Measurements from ENCODE around the gene HBP1.

HBP1 gene

DNA sequence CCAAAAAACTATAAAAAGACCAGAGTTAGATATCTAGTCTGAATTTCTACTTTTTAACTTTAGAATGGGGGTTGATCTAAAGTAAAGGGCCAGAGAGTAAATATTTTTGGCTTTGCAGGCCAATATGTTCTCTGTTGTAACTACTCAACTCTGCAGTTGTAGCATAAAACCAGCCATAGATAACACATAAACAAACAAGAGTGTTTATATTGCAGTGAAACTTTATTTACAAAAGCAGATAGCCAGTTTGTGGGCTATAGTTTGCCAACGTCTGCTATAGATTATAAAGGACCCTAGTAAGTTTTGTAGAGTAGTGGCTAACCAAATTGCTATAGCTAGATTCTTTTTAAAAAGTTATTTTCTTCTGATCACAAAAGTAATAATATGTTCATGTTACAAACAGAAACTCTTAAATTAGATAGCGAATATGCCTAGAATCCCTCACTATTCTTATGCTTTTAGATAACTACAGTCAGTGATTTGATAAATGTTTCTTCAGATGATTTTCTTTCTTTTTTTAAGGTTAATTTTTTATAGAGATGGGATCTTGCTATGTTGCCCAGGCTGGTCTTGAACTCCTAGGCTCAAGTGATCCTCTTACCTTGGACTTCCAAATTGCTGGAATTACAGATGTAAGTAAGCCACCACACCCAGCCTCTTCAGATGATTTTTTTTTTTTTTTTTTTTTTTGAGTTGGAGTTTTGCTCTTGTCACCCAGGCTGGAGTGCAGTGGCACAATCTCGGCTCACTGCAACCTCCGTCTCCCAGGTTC lies 23.6 kb upstream of the HBP1 start:
- H3K9me3 Mint-ChIP-seq, result no peaks in the 10 kb centered on the region
- H3K27me3 Mint-ChIP-seq (ENCODE audit: low read depth, poor library complexity), result peaks cover 3% of the 10 kb centered on the region
- H3K4me3 Mint-ChIP-seq, result no peak overlapping the region
- no peak for TF ChIP-seq CTCF (IDR thresholded peaks at IDR 0.05)
- DNase-seq, result no peak
- H3K36me3 Mint-ChIP-seq (ENCODE audit: low read depth), result no peaks in the 10 kb centered on the region
- H3K4me1 Mint-ChIP-seq, result peaks cover 13% of the 10 kb centered on the region
- no peak overlapping the region for H3K27ac Mint-ChIP-seq

DNA sequence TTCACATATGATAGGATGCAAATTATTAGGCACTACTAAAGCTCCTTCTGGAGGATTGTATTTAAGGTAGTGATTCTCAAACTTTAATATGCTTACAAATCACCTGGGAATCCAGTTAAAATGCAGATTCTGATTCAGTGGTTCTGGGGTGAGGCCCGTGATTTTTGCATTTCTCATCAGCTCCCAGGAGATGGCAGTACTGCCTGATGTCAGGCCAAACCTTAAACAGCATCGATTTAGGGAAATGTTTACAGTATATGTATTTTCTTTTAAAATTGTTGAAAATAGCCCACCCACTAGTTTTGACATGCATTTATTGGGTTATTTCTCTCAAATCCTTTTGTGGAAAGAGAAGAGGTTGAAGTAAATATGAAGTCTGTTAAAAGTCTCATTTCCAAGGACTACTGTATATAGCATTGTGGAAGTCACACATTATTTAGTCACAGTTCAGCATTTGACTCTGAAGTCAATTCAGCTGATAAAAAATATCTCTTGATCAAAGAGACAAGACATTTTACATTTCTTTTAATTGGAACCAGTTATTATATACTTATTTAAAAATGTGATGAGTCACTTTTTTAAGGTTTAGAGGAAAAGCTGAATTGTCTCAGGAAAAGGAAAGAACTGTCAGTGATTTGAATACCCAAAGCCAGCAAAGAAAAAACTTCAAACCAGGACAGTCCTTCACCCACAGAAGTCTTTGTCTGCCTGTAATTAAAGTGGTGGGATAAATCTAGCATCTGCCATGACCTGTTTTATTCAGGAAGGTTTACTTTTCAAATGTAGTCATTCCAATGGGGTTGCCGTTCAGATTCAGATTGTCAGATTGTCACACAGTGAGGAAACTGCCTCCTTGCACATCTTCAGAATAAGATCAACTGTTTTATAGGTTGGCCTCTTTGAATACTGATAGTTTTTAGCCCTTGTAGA lies 21.1 kb upstream of the HBP1 start:
- no peak overlapping the region for H3K4me3 Mint-ChIP-seq
- H3K9me3 Mint-ChIP-seq, result no peaks in the 10 kb centered on the region
- no peaks in the 10 kb centered on the region for H3K36me3 Mint-ChIP-seq (ENCODE audit: low read depth)
- peaks cover 6% of the 10 kb centered on the region for H3K4me1 Mint-ChIP-seq
- DNase-seq, result no peak
- peak; percentile 56 for TF ChIP-seq CTCF (IDR thresholded peaks at IDR 0.05)
- H3K27ac Mint-ChIP-seq, result no peak overlapping the region
- peaks cover 3% of the 10 kb centered on the region for H3K27me3 Mint-ChIP-seq (ENCODE audit: low read depth, poor library complexity)

DNA sequence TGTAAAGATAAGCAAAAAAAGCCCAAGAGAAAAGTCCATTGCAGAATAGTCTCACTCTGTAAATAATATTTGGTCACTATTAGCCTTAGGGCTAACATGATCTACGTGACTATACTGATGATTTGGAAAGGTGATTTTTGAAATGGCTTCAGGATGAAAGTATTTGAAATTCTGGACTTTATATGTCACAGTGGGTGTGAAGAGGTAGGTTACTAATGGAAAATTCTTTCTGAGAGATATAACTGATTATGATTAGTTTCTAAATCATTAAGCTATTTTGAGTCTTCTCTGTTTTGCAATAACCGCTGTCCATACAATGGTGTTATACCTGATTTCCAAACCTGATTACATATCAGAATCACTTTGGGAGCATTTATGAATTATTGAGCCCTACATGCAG lies 20.1 kb upstream of the HBP1 start:
- Mint-ChIP-seq H3K27ac (no peak overlapping the region), H3K4me1 (peaks cover 6% of the 10 kb centered on the region), H3K9me3 (no peaks in the 10 kb centered on the region), H3K36me3 (ENCODE audit: low read depth) (no peaks in the 10 kb centered on the region), H3K27me3 (ENCODE audit: low read depth, poor library complexity) (peaks cover 3% of the 10 kb centered on the region), H3K4me3 (no peak overlapping the region)
- no peak for DNase-seq
- TF ChIP-seq CTCF (IDR thresholded peaks at IDR 0.05), result no peak

DNA sequence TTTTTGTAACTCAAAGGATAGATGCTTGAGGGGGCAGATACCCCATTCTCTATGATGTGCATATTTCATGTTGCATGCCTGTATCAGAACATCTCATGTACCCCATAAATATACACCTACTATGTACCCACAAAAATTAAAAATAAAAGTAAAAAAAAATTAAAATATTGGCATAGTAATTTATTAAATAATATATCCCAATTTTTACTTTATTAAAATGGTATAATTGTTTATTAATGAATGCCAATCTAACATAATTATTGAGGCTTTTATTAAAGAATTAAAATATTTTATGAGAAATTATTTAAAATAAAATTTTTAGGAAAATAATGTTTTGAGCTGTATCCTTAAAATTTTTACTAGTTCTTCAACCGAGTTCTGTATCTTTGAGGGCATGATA lies 18.9 kb upstream of the HBP1 start:
- Mint-ChIP-seq H3K4me3 (no peak overlapping the region), H3K27me3 (ENCODE audit: low read depth, poor library complexity) (peaks cover under 1% of the 10 kb centered on the region), H3K36me3 (ENCODE audit: low read depth) (no peaks in the 10 kb centered on the region), H3K27ac (no peak overlapping the region), H3K9me3 (no peaks in the 10 kb centered on the region), H3K4me1 (peaks cover 6% of the 10 kb centered on the region)
- no peak for TF ChIP-seq CTCF (IDR thresholded peaks at IDR 0.05)
- no peak for DNase-seq

DNA sequence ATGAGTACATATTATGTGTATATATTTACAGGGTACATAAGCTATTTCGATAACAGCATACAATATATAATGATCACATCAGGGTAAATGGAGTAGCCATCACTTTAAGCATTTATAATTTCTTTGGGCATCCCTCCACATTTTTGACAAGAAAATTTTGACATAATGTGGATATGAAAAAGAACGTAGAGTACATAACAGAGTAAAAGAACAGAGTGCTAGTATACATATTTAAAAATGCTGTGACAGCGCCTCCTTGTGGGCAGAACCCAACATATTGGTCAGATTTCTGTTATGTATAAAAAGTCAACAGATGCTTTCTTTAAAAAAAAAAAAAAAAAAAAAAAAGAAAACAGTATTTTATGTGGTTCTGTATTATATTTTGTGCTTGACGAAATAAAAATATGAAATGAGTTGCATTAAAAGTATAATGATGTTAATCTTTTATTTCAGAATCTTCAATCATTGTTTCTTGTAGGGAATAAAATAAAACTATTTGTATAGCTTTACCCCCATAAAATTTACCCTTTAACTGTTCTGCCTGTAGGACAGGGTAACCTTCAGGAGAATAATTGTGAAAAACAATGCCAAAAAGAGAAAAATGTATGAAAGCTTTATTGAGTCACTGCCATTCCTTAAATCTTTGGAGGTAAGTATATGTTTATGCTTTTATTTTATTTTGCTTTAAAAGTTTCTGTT lies 18.3 kb upstream of the HBP1 start:
- H3K36me3 Mint-ChIP-seq (ENCODE audit: low read depth), result peaks cover under 1% of the 10 kb centered on the region
- DNase-seq, result peak; percentile 77
- H3K27ac Mint-ChIP-seq, result no peak overlapping the region
- TF ChIP-seq CTCF (IDR thresholded peaks at IDR 0.05), result peak; percentile 79
- H3K4me3 Mint-ChIP-seq, result no peak overlapping the region
- no peaks in the 10 kb centered on the region for H3K9me3 Mint-ChIP-seq
- peaks cover 6% of the 10 kb centered on the region for H3K4me1 Mint-ChIP-seq
- no peaks in the 10 kb centered on the region for H3K27me3 Mint-ChIP-seq (ENCODE audit: low read depth, poor library complexity)

Data from nephron progenitor cell (in vitro differentiated cells).